ENCODE results near the gene ZBTB20. TPM values are rescaled to one million over a fixed set of nuclear protein-coding genes. Genes with fewer than 3 reads are reported as not detected.

Gene ZBTB20
- total and polyA plus RNA-seq, 10 of the 15 experiments (the other 5 are each of a cell fraction or from before 2014, with no cell fraction given) = 0.20 to 5.5 (median 2.2) TPM

- Histone ChIP-seq H3K4me1 (ENCODE audit: control insufficient read depth, insufficient read depth, low read length) (no peaks in the 10 kb centered on the region), H2AFZ (ENCODE audit: control insufficient read depth, low read depth, low read length) (no peak overlapping the region), H3K79me2 (ENCODE audit: control insufficient read depth, insufficient read depth, low read length) (no peaks in the 10 kb centered on the region), H3K27me3 (replicated peaks in 1 of 2; ENCODE audit: control insufficient read depth in 2 of 2, insufficient read depth in 2 of 2, low read length in 1 of 2) (no peaks in the 10 kb centered on the region), H3K4me2 (ENCODE audit: control insufficient read depth, insufficient read depth) (no peak overlapping the region), H3K36me3 (ENCODE audit: control insufficient read depth in 2 of 2, insufficient read depth in 2 of 2, low read length in 1 of 2) (no peaks in the 10 kb centered on the region), H3K27ac (ENCODE audit: control insufficient read depth, insufficient read depth) (no peak overlapping the region), H3K4me3 (no peak overlapping the region), H3K9ac (ENCODE audit: control insufficient read depth, insufficient read depth, low read length) (no peak overlapping the region), H3K9me3 (replicated peaks; ENCODE audit: control insufficient read depth, insufficient read depth, low read length) (no peaks in the 10 kb centered on the region), H4K20me1 (ENCODE audit: control insufficient read depth, insufficient read depth) (no peaks in the 10 kb centered on the region)
- ATAC-seq = no peak; the same call in 2 of the 3 replicates
- WGBS (ENCODE audit: insufficient coverage, insufficient replicate concordance, low lambda C conversion rate, missing lambda C conversion rate) = 72% methylated on average over 7 of the region's 7 CpGs
- ChIA-PET RAD21 (ENCODE audit: unreplicated experiment) (no interaction called here), CTCF (interaction anchor here (0.5 to 0.6 kb wide), 2 partner anchors 26 to 565 kb away, joined by 3 read pairs; no protein-coding TSS in a partner anchor), POLR2A (interaction anchor here (0.6 kb wide), 1 partner anchor 113 kb away, joined by 3 read pairs; no protein-coding TSS in a partner anchor), SMC1A (ENCODE audit: uncharacterized antibody, unreplicated experiment) (interaction anchor here (0.6 kb wide), 1 partner anchor 253 kb away, joined by 6 read pairs; no protein-coding TSS in a partner anchor)
- no peak for TF ChIP-seq NFYB (IDR thresholded peaks at IDR 0.05; ENCODE audit: insufficient read depth, low read depth, low read length)
- TF ChIP-seq JUNB (IDR thresholded peaks at IDR 0.05) = peak; percentile 33; the same call in 1 of the 2 replicates
- TF ChIP-seq CHD2 (IDR thresholded peaks at IDR 0.05; ENCODE audit: borderline replicate concordance, low read depth, low read length) = no peak
- TF ChIP-seq BCL11A (IDR thresholded peaks at IDR 0.05; ENCODE audit: low read depth, low read length) = 0 out of 2 replicates have a peak, but pooled peaks have one; percentile 3
- 0 out of 2 replicates have a peak, but pooled peaks have one; percentile 31 for TF ChIP-seq ATF2 (IDR thresholded peaks at IDR 0.05; ENCODE audit: low read length)
- BruUV-seq (replicated peaks) = no TSS peak
- in situ Hi-C loops (cut with MboI) = no loop called here
- FAIRE-seq = no peak
- intact Hi-C loops (cut with micrococcal nuclease; ENCODE audit: unreplicated experiment) = no loop called here
- no peak for DNase-seq (ENCODE audit: low read depth, low spot score)
Observed at GRCh38 chr3:114718071-114718897, 428.8 kb downstream of the ZBTB20 start.

- TF ChIP-seq DPF2 (IDR thresholded peaks at IDR 0.05) (no peak), TBL1XR1 (IDR thresholded peaks at IDR 0.05; ENCODE audit: low read depth, low read length) (no peak), CEBPB (IDR thresholded peaks at IDR 0.05; ENCODE audit: borderline replicate concordance in 1 of 2, low read depth in 2 of 2, low read length in 2 of 2) (no peak)
- Histone ChIP-seq H2AFZ (ENCODE audit: control insufficient read depth, low read depth, low read length) (no peak overlapping the region), H3K4me2 (ENCODE audit: control insufficient read depth, insufficient read depth) (no peak overlapping the region), H3K4me1 (ENCODE audit: control insufficient read depth, insufficient read depth, low read length) (no peaks in the 10 kb centered on the region), H3K9ac (ENCODE audit: control insufficient read depth, insufficient read depth, low read length) (no peak overlapping the region), H3K27me3 (replicated peaks in 1 of 2; ENCODE audit: control insufficient read depth in 2 of 2, insufficient read depth in 2 of 2, low read length in 1 of 2) (no peaks in the 10 kb centered on the region), H3K4me3 (no peak overlapping the region), H4K20me1 (ENCODE audit: control insufficient read depth, insufficient read depth) (no peaks in the 10 kb centered on the region), H3K79me2 (ENCODE audit: control insufficient read depth, insufficient read depth, low read length) (no peaks in the 10 kb centered on the region), H3K27ac (ENCODE audit: control insufficient read depth, insufficient read depth) (no peak overlapping the region), H3K9me3 (replicated peaks; ENCODE audit: control insufficient read depth, insufficient read depth, low read length) (no peaks in the 10 kb centered on the region), H3K36me3 (ENCODE audit: control insufficient read depth in 2 of 2, insufficient read depth in 2 of 2, low read length in 1 of 2) (no peaks in the 10 kb centered on the region)
- no peak for FAIRE-seq
- in situ Hi-C loops (cut with MboI) (no loop called here), intact Hi-C loops (cut with micrococcal nuclease; ENCODE audit: unreplicated experiment) (no loop called here)
- CTCF ChIA-PET = no interaction called here
- BruUV-seq (replicated peaks) = no TSS peak
- POLR2A ChIA-PET = no interaction called here
- no peak for DNase-seq (ENCODE audit: low read depth, low spot score)
- SMC1A ChIA-PET (ENCODE audit: uncharacterized antibody, unreplicated experiment) = no interaction called here
- ATAC-seq = no peak
- RAD21 ChIA-PET (ENCODE audit: unreplicated experiment) = no interaction called here
Observed at GRCh38 chr3:114716916-114717315, 430.2 kb downstream of the ZBTB20 start.
